Body of pancreas (tissue), 4 donors: ENCODE results near the gene SPAG6. TPM values are rescaled to one million over a fixed set of nuclear protein-coding genes. Genes with fewer than 3 reads are reported as not detected.

Experiments
- ATAC-seq: fragments of 150-250 bp; one replicate; pipeline ENCODE4 v1.9.1; 2016
- DNase-seq, 4 donors: peaks; one replicate each; pipeline ENCODE4 v3.0.0-alpha.2; 2019
- H3K27ac ChIP-seq, 4 donors: fragments of 200-600 bp; sonication (generic); 1 replicate in 3 of 4; 2 replicates in 1 of 4; pipeline versions ENCODE4 v1.5.1 to v1.6.1; 2016 to 2019; ENCODE audit warnings: mild to moderate bottlenecking in 1 of 4, mixed read lengths in 1 of 4, moderate library complexity in 1 of 4
- H3K27me3 ChIP-seq, 2 donors: fragments of 200-600 bp; sonication (generic); one replicate each; pipeline ENCODE4 v1.6.0; 2016; ENCODE audit warnings: mild to moderate bottlenecking in 1 of 2
- H3K36me3 ChIP-seq, 2 donors: fragments of 200-600 bp; sonication (generic); replicated peaks in 1 of 2; 2 replicates each; pipeline ENCODE4 v1.5.1; 2016; ENCODE audit warnings: low read depth in 2 of 2; ENCODE audit not compliant: insufficient read depth in 1 of 2
- H3K4me1 ChIP-seq: fragments of 200-600 bp; sonication (generic); one replicate; pipeline ENCODE4 v1.6.0; 2016
- H3K4me3 ChIP-seq, 2 donors: fragments of 200-600 bp; sonication (generic); 1 replicate in 1 of 2; 2 replicates in 1 of 2; pipeline ENCODE4 v1.5.1; 2016 to 2019
- H3K9me3 ChIP-seq, 3 donors: fragments of 200-600 bp; sonication (generic); 1 replicate in 2 of 3; 2 replicates in 1 of 3; pipeline ENCODE4 v1.5.1; 2016
- CTCF ChIP-seq, 7 experiments: fragments of 450-650 bp in 4 of 7; fragments of 200-600 bp in 3 of 7; sonication (generic) in 3 of 7; IDR thresholded peaks; one replicate each; pipeline ENCODE4 v1.5.1; 2016 to 2019; ENCODE audit warnings: antibody characterized with exemption in 7 of 7
- POLR2A ChIP-seq, 3 donors: fragments of 450-650 bp; IDR thresholded peaks; one replicate each; pipeline ENCODE4 v1.6.1; 2016; ENCODE audit warnings: antibody characterized with exemption in 3 of 3, mild to moderate bottlenecking in 2 of 3
- WGBS, 2 donors: methylation state at CpG; one replicate each; pipeline ENCODE4 v1.1.5; 2017; 5-methylcytosine and 5-hydroxymethylcytosine counted together
- intact Hi-C: fragments of 100-400 bp; cut with DNase I; formaldehyde crosslinking; loops from one replicate; pipeline ENCODE4 v1.15.1; 2023
- total RNA-seq, 2 donors: library from RNA; depleted of rRNA; stranded (reverse); fragments of >200 nt; gene quantifications; one replicate each; pipeline ENCODE4 v1.1.0, GENCODE V29; 2016

SPAG6 gene
- total RNA-seq, 2 donors from 2014 or later: 0.26 TPM; not detected in 1

- TF ChIP-seq CTCF (IDR thresholded peaks at IDR 0.05) (no peak), POLR2A (IDR thresholded peaks at IDR 0.05) (no peak)
- Histone ChIP-seq H3K36me3 (no peaks in the 10 kb centered on the region), H3K27me3 (no peaks in the 10 kb centered on the region), H3K9me3 (no peaks in the 10 kb centered on the region), H3K27ac (no peak overlapping the region), H3K4me3 (no peak overlapping the region), H3K4me1 (no peaks in the 10 kb centered on the region)
- DNase-seq (no peak), ATAC-seq (no peak)
- WGBS, 2 donors: 89 to 97% methylated on average over 6 of the region's 6 CpGs
- intact Hi-C loops: no loop called here
These were observed 18.0 kb downstream of the SPAG6 start for GRCh38 chr10:22363305-22363704.

- Histone ChIP-seq H3K9me3 (no peaks in the 10 kb centered on the region), H3K4me3 (no peak overlapping the region), H3K27ac (no peak overlapping the region), H3K4me1 (no peaks in the 10 kb centered on the region), H3K36me3 (no peaks in the 10 kb centered on the region), H3K27me3 (no peaks in the 10 kb centered on the region)
- no peak for DNase-seq
- 89 to 90% methylated on average over 5 of the region's 5 CpGs for WGBS, 2 donors
- no peak for ATAC-seq
- intact Hi-C loops: no loop called here
- no peak for TF ChIP-seq POLR2A (IDR thresholded peaks at IDR 0.05)
- TF ChIP-seq CTCF (IDR thresholded peaks at IDR 0.05): no peak
These were observed 19.3 kb downstream of the SPAG6 start for GRCh38 chr10:22364407-22365140.

- H3K9me3 ChIP-seq: no peaks in the 10 kb centered on the region
- no peak for ATAC-seq
- 79 to 93% methylated on average over 1 of the region's 1 CpG for WGBS, 2 donors
- TF ChIP-seq CTCF (IDR thresholded peaks at IDR 0.05) (no peak), POLR2A (IDR thresholded peaks at IDR 0.05) (no peak)
- DNase-seq: no peak
- H3K27ac ChIP-seq: no peak overlapping the region
- no peak overlapping the region for H3K4me3 ChIP-seq
- H3K36me3 ChIP-seq: no peaks in the 10 kb centered on the region
- intact Hi-C loops: no loop called here
- no peaks in the 10 kb centered on the region for H3K27me3 ChIP-seq
- H3K4me1 ChIP-seq: no peaks in the 10 kb centered on the region
These were observed 19.9 kb downstream of the SPAG6 start for GRCh38 chr10:22365233-22365632.

- intact Hi-C loops: no loop called here
- H3K4me3 ChIP-seq: no peak overlapping the region
These were observed 20.5 kb downstream of the SPAG6 start for GRCh38 chr10:22365644-22366434.

More at GRCh38 chr10:22365644-22366434, 20.5 kb downstream of the SPAG6 start:
- H3K9me3 ChIP-seq: no peaks in the 10 kb centered on the region
- no peaks in the 10 kb centered on the region for H3K4me1 ChIP-seq
- no peak for TF ChIP-seq POLR2A (IDR thresholded peaks at IDR 0.05)
- no peak for TF ChIP-seq CTCF (IDR thresholded peaks at IDR 0.05)
- no peaks in the 10 kb centered on the region for H3K36me3 ChIP-seq
- ATAC-seq (no peak), DNase-seq (no peak)
- no peak overlapping the region for H3K27ac ChIP-seq
- H3K27me3 ChIP-seq: no peaks in the 10 kb centered on the region
- WGBS, 2 donors: 80 to 83% methylated on average over 4 of the region's 4 CpGs
